ENCODE measurements around the gene OR2AG1.
"Not testable (repeated sequence)": the region's sequence is repeated elsewhere in the genome, so short reads cannot be mapped to it uniquely, and the experiment has no call there.

Gene OR2AG1

GRCh38 chr11:6780829-6781228, 2.0 kb upstream of the OR2AG1 start:
- H3K4me3 ChIP-seq (ENCODE audit: low read depth, low read length), result no peak overlapping the region

DNA sequence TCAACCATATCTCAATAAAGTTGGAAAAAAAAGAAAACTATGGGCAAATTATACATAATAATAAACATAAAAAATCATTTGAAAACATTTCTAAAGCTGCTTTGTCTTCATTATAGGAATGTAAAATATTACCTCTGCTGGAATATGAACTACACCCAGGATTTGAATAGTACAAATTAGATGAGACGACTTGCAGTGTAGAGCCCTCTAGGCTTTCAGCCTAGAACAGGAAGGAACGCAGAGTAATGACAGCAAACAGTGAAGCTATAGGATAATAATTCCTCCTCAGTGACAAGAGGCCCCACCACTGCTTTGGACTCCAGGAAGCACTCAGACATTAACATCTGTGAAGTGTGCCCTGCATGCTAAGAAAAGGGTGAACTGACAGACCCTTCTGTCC, 7.7 kb downstream of the OR2AG1 start:
- H3K4me3 ChIP-seq (ENCODE audit: low read depth, low read length), result no peak overlapping the region

DNA sequence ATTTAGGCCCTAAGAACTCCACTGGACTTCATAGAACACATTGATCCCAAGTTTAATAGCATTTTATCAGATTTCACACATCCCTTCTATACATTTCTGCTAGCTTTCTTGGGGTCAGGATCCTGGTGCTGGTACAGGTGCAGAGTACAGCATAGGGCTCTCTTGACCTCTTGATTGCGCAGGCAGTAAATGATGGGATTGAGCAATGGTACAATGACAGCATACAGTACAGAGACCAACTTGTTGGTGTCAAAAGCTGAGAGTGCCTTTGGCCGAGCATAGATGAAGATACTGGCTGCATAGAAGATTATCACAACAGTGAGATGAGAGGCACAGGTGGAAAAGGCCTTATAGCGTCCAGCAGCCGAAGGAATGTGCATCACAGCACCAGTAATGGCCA, 11.8 kb downstream of the OR2AG1 start:
- no peak overlapping the region for H3K4me3 ChIP-seq (ENCODE audit: low read depth, low read length)

DNA sequence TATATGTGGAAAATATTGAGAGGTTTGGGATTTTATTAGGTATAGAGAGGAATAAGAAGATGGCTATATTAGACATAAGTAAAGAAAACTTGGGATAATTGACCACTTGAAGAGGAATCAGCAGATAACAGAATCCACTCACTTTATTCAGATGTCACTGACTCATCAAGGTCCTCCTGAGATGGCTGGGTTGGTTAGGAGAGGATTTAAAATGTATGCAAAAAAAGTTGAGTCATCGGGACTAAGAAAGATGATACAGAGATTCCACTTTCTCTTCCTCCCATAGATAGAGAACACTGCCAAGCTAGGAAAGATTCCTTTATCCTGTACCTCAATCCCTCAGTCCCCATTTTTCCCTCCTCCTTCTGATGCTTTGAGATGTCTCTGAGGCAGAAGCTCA, 16.6 kb downstream of the OR2AG1 start, which contains the start of gene OR6A2:
OR6A2 (minus strand) TSS at position 288 of the 400 bp plus-strand sequence. CDS start 3,981 bp downstream, outside the sequence.
- no peak within 1 kb of the TSS for H3K4me3 ChIP-seq (ENCODE audit: low read depth, low read length)

DNA sequence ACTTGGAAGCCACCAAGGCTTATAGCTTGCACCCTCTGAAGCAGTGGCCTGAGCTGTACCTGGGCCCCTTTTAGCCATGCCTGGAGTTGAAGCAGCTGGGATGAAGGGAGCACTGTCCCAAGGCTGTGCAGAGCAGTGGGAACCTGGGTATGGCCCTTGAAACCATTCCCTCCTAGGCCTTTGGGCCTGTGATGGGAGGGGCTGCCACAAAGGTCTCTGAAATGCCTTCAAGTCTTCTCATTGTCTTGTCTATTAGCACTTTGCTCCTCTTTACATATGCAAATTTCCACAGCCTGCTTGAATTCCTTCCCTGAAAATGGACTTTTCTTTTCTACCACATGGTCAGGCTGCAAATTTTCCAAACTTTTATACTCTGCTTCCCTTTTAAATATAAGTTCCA, 18.3 kb downstream of the OR2AG1 start:
- not testable (repeated sequence) for H3K4me3 ChIP-seq (ENCODE audit: low read depth, low read length)

- no peak overlapping the region for H3K4me3 ChIP-seq (ENCODE audit: low read depth, low read length)
Observed at GRCh38 chr11:6812390-6813005, 29.7 kb downstream of the OR2AG1 start.

- H3K4me3 ChIP-seq (ENCODE audit: low read depth, low read length), result no peak overlapping the region
Observed at GRCh38 chr11:6813656-6814055, 30.8 kb downstream of the OR2AG1 start.

DNA sequence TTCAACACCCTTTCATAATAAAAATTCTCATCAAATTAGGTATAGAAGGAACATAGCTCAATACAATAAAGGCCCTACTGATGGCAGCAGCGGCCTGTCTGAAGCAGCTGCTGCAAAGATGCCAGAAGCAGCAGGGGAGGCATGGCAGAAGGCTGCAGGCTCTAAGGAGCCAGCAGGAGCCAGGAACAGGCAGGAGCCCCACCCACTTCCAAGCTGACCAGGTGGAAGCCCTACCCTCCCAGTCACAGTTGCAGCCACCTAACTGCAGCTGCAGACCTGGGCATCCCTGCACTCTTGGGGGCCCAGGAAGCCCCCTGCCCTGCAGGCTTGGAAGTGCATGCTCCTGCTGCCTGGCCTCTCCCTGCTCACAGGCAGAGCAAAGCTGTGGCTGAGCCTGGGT, 34.9 kb downstream of the OR2AG1 start:
- H3K4me3 ChIP-seq (ENCODE audit: low read depth, low read length), result no peak overlapping the region

DNA sequence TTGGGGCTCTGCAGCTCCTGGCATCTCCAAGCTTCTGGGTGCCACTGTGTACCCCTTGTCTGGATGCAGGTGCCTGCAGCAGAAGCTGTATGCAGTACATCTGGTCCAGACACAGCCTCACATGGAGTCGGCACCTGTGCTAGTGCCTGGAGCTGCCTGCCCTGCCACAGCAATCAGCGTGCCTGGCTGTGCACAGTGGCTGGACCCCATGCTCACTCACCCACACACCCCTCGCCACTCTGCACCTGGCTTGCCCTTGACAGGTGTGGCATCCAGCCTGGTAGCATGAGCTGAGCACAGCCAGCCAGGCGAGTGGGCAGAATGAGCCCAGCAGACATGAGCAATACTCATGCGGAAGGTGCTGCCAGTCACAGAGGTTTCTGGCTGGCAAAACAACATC, 36.1 kb downstream of the OR2AG1 start:
- no peak overlapping the region for H3K4me3 ChIP-seq (ENCODE audit: low read depth, low read length)

DNA sequence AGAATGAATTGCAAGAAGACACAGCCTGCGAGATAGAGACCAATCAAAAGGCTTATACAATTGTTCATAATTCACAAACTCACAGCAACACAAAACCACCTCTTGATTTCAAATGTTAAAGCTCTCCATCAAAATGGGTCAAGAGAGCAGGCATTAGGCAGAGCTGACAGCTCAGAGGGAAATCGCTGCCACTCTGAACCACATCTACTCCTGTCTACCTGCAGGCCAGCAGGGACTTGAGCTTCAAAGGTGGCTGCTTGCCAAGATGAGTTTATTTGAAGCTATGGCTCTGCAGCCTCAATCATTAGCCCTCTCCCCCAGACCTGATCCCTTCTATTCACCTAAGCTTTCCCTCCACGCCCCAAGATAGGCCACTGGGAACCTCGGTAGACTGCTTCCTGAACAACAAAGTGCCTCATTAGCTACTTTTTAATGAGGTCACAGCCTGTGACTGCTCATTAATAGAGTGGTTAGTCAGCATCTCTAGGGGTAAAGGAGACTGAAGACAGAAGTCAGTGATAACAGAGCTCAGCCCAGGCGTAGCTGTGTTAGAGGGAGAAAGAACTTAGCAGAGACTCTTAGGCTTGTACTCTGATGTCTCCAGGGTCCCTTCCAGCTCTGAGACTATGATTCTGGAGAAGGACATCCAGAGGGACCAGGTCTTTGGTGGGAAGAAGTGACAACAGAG, 41.5 kb downstream of the OR2AG1 start:
- no peak overlapping the region for H3K4me3 ChIP-seq (ENCODE audit: low read depth, low read length)

GRCh38 chr11:6825231-6825744, 42.5 kb downstream of the OR2AG1 start:
- no peak overlapping the region for H3K4me3 ChIP-seq (ENCODE audit: low read depth, low read length)

- H3K4me3 ChIP-seq (ENCODE audit: low read depth, low read length), result no peak overlapping the region
Observed at GRCh38 chr11:6828103-6828502, 45.3 kb downstream of the OR2AG1 start.

DNA sequence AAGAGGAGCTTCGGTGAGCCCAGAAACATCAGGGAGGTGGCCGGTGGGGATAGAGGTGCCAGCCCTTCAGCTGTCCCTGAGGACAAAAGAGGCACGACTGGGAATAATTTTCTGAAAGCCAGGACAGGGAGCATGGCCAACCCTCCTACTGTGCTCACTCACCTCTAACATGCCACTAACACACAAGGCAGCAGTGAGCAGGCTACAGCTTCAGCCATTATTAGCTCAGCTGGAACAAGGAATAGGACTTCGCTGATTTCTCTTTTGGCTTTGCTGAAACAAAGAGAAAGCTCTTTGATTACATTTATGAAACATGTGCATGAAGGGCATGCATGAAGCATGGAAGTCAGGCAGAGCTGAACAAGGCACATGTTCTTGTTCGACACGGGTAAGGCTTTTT, 50.5 kb downstream of the OR2AG1 start:
- H3K4me3 ChIP-seq (ENCODE audit: low read depth, low read length), result no peak overlapping the region

DNA sequence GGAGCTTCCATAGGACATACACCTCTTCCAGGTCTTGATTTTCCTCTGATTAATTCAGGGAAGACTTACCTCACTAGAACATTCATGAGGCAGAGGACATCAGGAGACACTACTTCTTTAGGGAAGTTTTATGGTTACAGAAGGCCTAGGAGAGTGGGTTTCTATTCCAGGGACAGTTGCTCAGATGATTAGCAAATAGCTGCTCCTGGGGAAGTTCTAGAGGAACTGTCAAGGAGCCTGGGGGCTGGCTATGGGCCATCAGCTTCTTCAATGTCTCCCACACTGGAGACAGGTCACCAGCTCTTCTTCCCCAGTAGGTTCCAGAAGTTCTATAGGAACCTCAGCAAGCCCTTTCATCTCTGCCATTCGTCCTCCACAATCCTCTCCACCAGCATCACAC, 51.2 kb downstream of the OR2AG1 start:
- H3K4me3 ChIP-seq (ENCODE audit: low read depth, low read length), result no peak overlapping the region
